Vagina (tissue), 2 donors: ENCODE data around the gene MAP2K5.

Experiments used
- CTCF ChIP-seq, 3 experiments: fragments of 450-650 bp in 2 of 3; fragments of 200-600 bp in 1 of 3; sonication (generic) in 1 of 3; IDR thresholded peaks; one replicate each; pipeline ENCODE4 v1.5.1; 2017 to 2019; ENCODE audit warnings: antibody characterized with exemption in 3 of 3, mild to moderate bottlenecking in 2 of 3, moderate library complexity in 2 of 3
- POLR2A ChIP-seq, 2 donors: fragments of 450-650 bp; IDR thresholded peaks; one replicate each; pipeline ENCODE4 v1.6.1; 2017; ENCODE audit warnings: antibody characterized with exemption in 2 of 2, mild to moderate bottlenecking in 2 of 2, moderate library complexity in 2 of 2
- POLR2AphosphoS5 ChIP-seq, 2 donors: sonication (generic); formaldehyde crosslinking; IDR thresholded peaks; one replicate each; pipeline ENCODE4 v1.9.0; 2017; ENCODE audit warnings: antibody characterized with exemption in 2 of 2, mild to moderate bottlenecking in 2 of 2, low read depth in 1 of 2; ENCODE audit not compliant: insufficient read depth in 1 of 2

- TF ChIP-seq POLR2A (IDR thresholded peaks at IDR 0.05) (no peak), CTCF (IDR thresholded peaks at IDR 0.05) (no peak), POLR2AphosphoS5 (IDR thresholded peaks at IDR 0.05; ENCODE audit: insufficient read depth in 1 of 2, low read depth in 1 of 2) (no peak)
Measured at GRCh38 chr15:67781061-67781460, 238.6 kb downstream of the MAP2K5 start.
